Measurements from ENCODE around the gene HIVEP2.

DNA sequence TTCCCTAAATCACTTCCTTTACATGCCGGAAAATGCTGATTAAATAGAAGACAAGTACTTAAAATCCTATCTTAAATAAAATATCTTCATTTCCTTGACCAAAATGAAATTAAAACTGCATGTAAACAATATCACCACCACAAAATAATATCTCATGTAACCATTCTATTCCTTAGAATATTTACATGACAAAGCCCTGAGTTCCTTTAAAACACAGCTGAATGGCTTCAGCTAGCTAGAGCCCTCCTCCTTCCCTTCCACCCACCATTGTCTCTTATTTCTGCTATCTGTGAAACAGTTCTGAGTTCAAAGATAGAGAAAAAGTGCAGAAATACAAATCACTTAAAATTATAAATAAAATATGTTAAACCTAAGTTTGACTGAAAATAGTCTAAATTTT is 103.1 kb downstream of the HIVEP2 start:
- TF ChIP-seq TCF7L2 (IDR thresholded peaks at IDR 0.05; ENCODE audit: low read depth, low read length), result no peak
- TF ChIP-seq, protein P1, sequence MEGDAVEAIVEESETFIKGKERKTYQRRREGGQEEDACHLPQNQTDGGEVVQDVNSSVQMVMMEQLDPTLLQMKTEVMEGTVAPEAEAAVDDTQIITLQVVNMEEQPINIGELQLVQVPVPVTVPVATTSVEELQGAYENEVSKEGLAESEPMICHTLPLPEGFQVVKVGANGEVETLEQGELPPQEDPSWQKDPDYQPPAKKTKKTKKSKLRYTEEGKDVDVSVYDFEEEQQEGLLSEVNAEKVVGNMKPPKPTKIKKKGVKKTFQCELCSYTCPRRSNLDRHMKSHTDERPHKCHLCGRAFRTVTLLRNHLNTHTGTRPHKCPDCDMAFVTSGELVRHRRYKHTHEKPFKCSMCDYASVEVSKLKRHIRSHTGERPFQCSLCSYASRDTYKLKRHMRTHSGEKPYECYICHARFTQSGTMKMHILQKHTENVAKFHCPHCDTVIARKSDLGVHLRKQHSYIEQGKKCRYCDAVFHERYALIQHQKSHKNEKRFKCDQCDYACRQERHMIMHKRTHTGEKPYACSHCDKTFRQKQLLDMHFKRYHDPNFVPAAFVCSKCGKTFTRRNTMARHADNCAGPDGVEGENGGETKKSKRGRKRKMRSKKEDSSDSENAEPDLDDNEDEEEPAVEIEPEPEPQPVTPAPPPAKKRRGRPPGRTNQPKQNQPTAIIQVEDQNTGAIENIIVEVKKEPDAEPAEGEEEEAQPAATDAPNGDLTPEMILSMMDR (IDR thresholded peaks at IDR 0.05), result no peak

Data from Panc1 (cell line).